GM12891 (cell line): Measurements from ENCODE around the gene CDCA3.

Experiments used
- PAX5 ChIP-seq: IDR thresholded peaks from 2 replicates; pipeline ENCODE4 v1.6.1; 2011; ENCODE audit warnings: low read length, moderate library complexity, mild to moderate bottlenecking; ENCODE audit not compliant: insufficient read depth, severe bottlenecking
- POLR2A ChIP-seq: IDR thresholded peaks from 2 replicates; pipeline ENCODE4 v1.6.1; 2011; ENCODE audit warnings: low read depth, low read length, control low read depth
- POLR2AphosphoS5 ChIP-seq: IDR thresholded peaks from 2 replicates; pipeline ENCODE4 v1.6.1; 2011; ENCODE audit warnings: low read depth, low read length, control low read depth
- TAF1 ChIP-seq: IDR thresholded peaks from 2 replicates; pipeline ENCODE4 v1.6.1; 2011; ENCODE audit warnings: low read depth, low read length, control low read depth

DNA sequence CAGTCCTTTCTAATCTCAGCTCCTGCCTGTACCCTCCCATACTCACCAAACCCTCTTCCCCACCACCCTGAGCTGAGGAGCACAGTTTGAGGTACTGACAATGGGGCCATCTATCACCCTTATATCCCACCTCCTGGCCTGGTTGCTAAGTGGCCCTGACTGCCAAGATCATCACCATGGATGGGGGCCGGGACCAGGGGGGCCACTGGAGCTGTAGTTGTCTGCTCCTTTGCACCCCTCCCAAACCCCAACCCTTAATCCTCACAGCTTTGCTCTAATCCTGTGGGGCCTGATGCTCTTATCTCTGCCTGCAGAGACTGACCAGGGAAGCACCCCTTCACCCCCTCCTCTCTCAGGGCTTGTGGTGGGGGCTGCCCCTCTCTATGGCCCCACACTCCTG is 10.8 kb downstream of the CDCA3 start:
- TF ChIP-seq POLR2A, result no peak
- TF ChIP-seq POLR2AphosphoS5, result no peak
- no peak for TF ChIP-seq PAX5
- TF ChIP-seq TAF1, result no peak
